Bronchial epithelial cell (primary cell): ENCODE results near the gene NDUFV1. TPM values are rescaled to one million over a fixed set of nuclear protein-coding genes. Genes with fewer than 3 reads are reported as not detected.

ENCODE experiments used
- DNase-seq: peaks from one replicate; pipeline ENCODE4 v3.0.0-alpha.2; 2010; ENCODE audit warnings: low read depth
- FAIRE-seq: peaks from 2 replicates; lab custom pipeline; 2011; peaks lifted over from hg19 to GRCh38; lab: Jason Lieb, UNC
- H3K27me3 ChIP-seq: 2 replicates; pipeline ENCODE4 v1.5.1; 2011; ENCODE audit warnings: low read length; ENCODE audit not compliant: control insufficient read depth, insufficient read depth
- H3K36me3 ChIP-seq: 2 replicates; pipeline ENCODE4 v1.5.1; 2011; ENCODE audit warnings: low read length; ENCODE audit not compliant: control insufficient read depth, insufficient read depth
- H3K4me3 ChIP-seq: 2 replicates; pipeline ENCODE4 v1.5.1; 2011; ENCODE audit warnings: mild to moderate bottlenecking, low read depth, low read length, control low read depth
- total RNA-seq: library from RNA; depleted of rRNA; stranded (reverse); fragments of >200 nt; gene quantifications from 2 replicates; pipeline ENCODE4 v1.2.1, GENCODE V29; 2014
- TF ChIP-seq, protein P1 (sequence below): IDR thresholded peaks from 2 replicates; pipeline ENCODE4 v1.5.1; 2011; ENCODE audit warnings: mild to moderate bottlenecking, moderate library complexity, low read length, control low read depth, inconsistent platforms; ENCODE audit not compliant: insufficient read depth, severe bottlenecking

Gene NDUFV1
- total RNA-seq, 1 donor from 2014 or later = 252 TPM

DNA sequence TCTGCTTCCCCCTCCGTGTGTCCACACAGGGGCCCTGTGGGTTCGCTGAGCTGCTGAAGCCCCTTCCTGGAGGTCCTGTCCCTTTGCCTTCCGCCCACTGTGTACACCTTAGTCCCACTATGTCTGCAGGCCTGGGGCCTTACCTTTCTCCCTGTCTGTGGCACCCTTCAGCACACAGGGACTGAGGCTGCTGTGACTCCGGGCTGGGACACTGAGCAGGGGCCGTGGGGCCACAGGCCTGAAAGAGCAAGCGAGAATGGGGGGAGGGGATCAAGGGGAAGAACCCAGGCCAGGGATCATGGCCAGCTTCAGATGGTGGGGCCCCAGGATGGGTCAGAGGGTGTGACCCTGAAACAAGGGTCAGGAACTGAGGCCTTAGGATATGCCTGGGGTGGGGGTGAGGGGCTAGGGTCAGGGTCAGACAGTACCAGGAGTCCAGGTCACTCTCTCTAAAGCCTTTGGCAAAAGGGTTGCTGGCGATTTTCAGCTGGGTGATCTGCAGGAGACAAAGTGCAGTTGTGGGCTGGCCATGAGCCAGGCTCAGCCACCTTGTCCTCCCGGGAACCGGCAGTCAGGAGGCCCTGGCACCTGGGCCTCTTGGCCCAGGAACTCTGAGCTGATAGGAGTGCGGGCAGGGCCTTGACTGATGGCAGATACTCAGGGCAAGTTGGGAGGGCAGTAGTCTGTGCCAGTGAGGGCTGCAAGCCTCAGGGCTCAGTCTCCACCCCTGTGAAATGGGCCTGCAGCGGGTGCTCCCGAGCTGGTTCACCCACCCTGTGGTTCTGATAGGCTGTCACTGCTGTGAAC is 25.6 kb downstream of the NDUFV1 start:
- Histone ChIP-seq H3K4me3 (no peak overlapping the region), H3K27me3 (no peaks in the 10 kb centered on the region), H3K36me3 (no peaks in the 10 kb centered on the region)
- TF ChIP-seq, protein P1, sequence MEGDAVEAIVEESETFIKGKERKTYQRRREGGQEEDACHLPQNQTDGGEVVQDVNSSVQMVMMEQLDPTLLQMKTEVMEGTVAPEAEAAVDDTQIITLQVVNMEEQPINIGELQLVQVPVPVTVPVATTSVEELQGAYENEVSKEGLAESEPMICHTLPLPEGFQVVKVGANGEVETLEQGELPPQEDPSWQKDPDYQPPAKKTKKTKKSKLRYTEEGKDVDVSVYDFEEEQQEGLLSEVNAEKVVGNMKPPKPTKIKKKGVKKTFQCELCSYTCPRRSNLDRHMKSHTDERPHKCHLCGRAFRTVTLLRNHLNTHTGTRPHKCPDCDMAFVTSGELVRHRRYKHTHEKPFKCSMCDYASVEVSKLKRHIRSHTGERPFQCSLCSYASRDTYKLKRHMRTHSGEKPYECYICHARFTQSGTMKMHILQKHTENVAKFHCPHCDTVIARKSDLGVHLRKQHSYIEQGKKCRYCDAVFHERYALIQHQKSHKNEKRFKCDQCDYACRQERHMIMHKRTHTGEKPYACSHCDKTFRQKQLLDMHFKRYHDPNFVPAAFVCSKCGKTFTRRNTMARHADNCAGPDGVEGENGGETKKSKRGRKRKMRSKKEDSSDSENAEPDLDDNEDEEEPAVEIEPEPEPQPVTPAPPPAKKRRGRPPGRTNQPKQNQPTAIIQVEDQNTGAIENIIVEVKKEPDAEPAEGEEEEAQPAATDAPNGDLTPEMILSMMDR = no peak
- FAIRE-seq (no peak), DNase-seq (no peak)

DNA sequence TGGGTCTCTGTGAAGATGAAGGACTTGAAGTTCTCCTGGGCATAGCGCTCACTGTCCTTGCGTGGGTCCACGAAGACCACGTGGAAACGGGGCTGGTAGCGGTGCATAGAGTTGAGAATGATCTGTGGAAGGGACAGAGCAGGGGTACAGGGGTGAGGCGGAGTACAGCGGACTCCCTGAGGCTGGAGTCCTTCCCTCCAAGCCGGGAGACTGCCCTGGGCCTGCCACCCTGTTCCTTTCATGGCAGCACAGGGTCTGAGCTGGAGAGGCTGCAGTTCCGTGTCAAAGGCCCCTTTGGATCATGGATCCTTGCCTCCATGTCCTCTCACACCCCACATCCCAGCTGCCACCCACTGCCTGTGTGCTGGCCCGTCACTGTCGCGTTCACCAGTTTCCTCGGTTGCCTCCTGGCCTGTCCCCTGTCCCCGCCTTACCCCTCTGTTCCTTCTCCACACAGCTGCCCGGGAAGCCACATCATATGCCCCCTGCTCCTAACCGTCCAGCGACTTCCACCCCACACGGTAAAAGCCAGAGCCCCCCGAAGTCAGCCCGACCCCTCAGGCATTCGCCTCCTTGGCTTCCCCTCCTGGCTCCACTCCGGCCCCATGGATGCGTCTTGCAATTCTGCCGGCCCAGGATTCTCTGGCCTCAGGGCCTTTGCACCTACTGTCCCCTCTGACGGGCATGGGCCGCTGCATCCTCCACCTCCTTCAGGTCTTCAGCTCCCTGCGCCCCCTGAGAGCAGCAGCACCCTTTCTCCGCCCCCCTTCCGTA is 26.4 kb downstream of the NDUFV1 start:
- no peaks in the 10 kb centered on the region for H3K27me3 ChIP-seq
- no peaks in the 10 kb centered on the region for H3K36me3 ChIP-seq
- no peak for DNase-seq
- TF ChIP-seq, protein P1 = no peak
- no peak overlapping the region for H3K4me3 ChIP-seq
- peak; percentile 23 for FAIRE-seq

DNA sequence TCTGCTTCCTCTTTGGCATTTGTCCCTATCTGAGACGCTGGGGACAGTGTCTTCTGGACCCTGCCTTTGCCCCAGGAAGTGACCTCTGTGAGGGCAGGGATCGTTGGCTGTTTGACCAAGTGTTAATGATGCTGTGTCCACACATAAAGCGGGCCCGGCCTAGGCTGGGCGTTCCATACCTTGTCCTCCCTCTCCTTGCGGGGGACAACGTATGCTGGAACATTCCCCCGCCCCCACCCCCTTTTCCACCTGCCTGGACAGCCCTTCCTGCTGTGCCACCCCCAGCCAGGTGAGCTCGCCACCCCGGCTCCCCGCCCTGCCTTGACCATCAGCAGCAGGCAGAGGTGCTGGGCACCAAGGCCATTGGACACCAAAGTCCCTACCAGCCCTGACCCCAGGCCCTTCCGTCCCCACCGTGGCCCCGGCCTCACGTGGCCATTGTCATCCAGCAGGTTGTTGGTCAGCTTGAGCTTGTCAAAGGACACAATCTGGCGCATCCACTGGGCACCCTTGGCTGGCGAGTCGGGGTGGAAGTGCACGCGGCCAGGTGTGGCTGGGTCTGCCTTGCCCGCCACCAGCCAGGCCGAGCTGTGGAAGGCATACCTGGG is 27.1 kb downstream of the NDUFV1 start:
- DNase-seq (no peak), FAIRE-seq (no peak)
- Histone ChIP-seq H3K27me3 (no peaks in the 10 kb centered on the region), H3K36me3 (no peaks in the 10 kb centered on the region), H3K4me3 (no peak overlapping the region)
- TF ChIP-seq, protein P1 = no peak

DNA sequence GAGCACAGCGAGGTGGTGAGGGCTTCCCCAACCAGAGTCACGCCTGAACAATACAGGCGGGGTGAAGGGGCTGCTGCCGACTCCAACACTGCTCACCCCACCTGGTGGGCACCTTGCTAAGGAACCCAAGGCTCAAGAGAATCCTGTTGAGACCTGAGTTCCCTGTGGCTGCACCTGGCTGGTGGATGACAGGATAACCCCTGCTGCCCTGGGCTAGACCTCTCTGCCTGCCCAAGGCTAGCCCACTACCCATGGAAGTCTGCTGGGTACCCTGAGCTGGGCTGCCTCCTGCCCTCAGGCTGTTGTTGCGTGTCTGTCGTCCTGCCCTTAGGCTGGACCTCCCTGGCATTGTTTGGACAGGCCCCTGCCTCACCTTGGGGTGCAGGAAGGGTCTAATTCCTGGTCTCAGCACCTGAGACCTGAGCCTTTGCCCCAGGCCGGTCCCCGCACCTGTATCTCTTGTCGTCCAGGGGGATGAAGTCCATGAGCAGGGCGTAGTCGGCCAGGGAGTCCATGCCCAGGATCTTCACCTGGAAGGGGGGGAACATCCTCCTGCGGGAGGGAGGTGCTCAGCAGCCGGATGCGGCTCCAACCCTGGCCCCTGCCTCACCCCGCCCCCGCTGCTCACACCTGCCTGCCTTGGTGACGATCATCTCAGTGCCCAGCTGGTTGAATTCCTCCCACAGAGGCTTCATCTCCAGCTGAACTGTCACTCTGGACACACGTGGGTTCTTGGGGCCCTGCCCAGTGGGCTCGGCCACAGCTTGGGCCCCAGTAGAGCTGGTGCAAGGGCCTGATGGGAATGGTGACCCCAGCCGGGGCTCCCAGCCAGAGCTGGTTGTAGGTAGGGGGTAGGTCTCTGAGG is 27.9 kb downstream of the NDUFV1 start:
- Histone ChIP-seq H3K36me3 (no peaks in the 10 kb centered on the region), H3K4me3 (no peak overlapping the region), H3K27me3 (no peaks in the 10 kb centered on the region)
- no peak for FAIRE-seq
- TF ChIP-seq, protein P1 = no peak
- no peak for DNase-seq

DNA sequence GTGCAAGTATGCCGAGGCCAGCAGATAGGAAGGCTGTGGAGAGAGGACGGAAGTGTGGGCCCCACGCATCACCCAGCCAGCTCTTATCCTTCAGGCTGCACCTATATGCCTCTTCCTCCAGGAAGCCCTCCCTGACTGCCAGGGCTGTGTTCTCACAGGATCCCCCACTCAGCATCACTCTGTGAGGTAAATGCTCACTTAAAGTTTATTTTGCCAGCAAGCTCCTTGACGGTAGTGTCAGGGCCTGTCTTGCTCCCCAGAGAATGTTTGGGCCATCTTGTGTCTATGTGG is 28.4 kb downstream of the NDUFV1 start:
- no peaks in the 10 kb centered on the region for H3K36me3 ChIP-seq
- DNase-seq = no peak
- no peak overlapping the region for H3K4me3 ChIP-seq
- H3K27me3 ChIP-seq = no peaks in the 10 kb centered on the region
- FAIRE-seq = no peak
- TF ChIP-seq, protein P1 = no peak
